Forelimb muscle (tissue), 1 donor: Measurements from ENCODE around the gene ZNF718. TPM values are rescaled to one million over a fixed set of nuclear protein-coding genes. Genes with fewer than 3 reads are reported as not detected.

Experiments used
- polyA plus RNA-seq: library from polyadenylated mRNA; unstranded; fragments of 120-200 nt; gene quantifications from one replicate; pipeline ENCODE4 v1.2.1, GENCODE V29; 2013; ENCODE audit not compliant: insufficient read length

Gene ZNF718
- polyA plus RNA-seq, 1 donor: 8.2 TPM

Other genes with a start within 250 kb of the ZNF718 start
- gene ZNF595, start 71.2 kb upstream of the ZNF718 start, polyA plus RNA-seq: 8.6 TPM
- gene ZNF732, start 181.0 kb downstream of the ZNF718 start, polyA plus RNA-seq: 0.95 TPM
- 18.8 TPM for gene ZNF141, start 213.3 kb downstream of the ZNF718 start, polyA plus RNA-seq